Ovary (tissue), 9 donors: ENCODE results near the gene CPLX3. TPM values are rescaled to one million over a fixed set of nuclear protein-coding genes. Genes with fewer than 3 reads are reported as not detected.

Experiments used
- DNase-seq, 5 donors: peaks; one replicate each; pipeline ENCODE4 v3.0.0-alpha.2; 2019 to 2020
- H3K27ac ChIP-seq, 2 donors: fragments of 200-600 bp; one replicate each; pipeline versions ENCODE4 v1.5.1 to v1.8.0; 2019 to 2022
- H3K27me3 ChIP-seq: fragments of 200-600 bp; one replicate; pipeline ENCODE4 v1.8.0; 2022
- H3K36me3 ChIP-seq: fragments of 200-600 bp; sonication (generic); one replicate; pipeline ENCODE4 v1.5.1; 2019
- H3K4me1 ChIP-seq: one replicate; pipeline ENCODE4 v1.8.1; 2013; ENCODE audit warnings: mild to moderate bottlenecking, moderate library complexity; ENCODE audit not compliant: insufficient read depth
- H3K4me3 ChIP-seq: fragments of 200-600 bp; sonication (generic); one replicate; pipeline ENCODE4 v1.5.1; 2017
- H3K9me3 ChIP-seq, 2 donors: fragments of 200-600 bp in 1 of 2; sonication (generic) in 1 of 2; one replicate each; pipeline versions ENCODE4 v1.5.1 to v1.8.1; 2013 to 2019; ENCODE audit warnings: mild to moderate bottlenecking in 1 of 2, moderate library complexity in 1 of 2
- CTCF ChIP-seq, 3 donors: fragments of 450-650 bp in 2 of 3; fragments of 200-600 bp in 1 of 3; IDR thresholded peaks; one replicate each; pipeline versions ENCODE4 v1.5.1 to v1.8.0; 2016 to 2022; ENCODE audit warnings: antibody characterized with exemption in 3 of 3, mild to moderate bottlenecking in 1 of 3
- EP300 ChIP-seq: sonication (generic); formaldehyde crosslinking; IDR thresholded peaks from one replicate; pipeline ENCODE4 v1.6.1; 2017; ENCODE audit warnings: antibody characterized with exemption
- POLR2A ChIP-seq: fragments of 450-650 bp; IDR thresholded peaks from one replicate; pipeline ENCODE4 v1.6.1; 2017; ENCODE audit warnings: antibody characterized with exemption, mild to moderate bottlenecking, moderate library complexity
- WGBS, 3 donors: extraction: QIAGEN DNeasy Blood & Tissue Kit in 1 of 3; methylation state at CpG; one replicate each; pipeline versions ENCODE4 v1.1.5 to v1.1.7; 2013 to 2017; 5-methylcytosine and 5-hydroxymethylcytosine counted together
- intact Hi-C, 4 donors: fragments of 100-400 bp; cut with DNase I; formaldehyde crosslinking; loops; one replicate each; pipeline versions ENCODE4 v1.11.0 to v1.15.1; 2022 to 2023
- polyA plus RNA-seq, 2 donors: library from polyadenylated mRNA; stranded (reverse); fragments of 200-250 nt in 1 of 2; fragments of 350-450 nt in 1 of 2; fragmentation: Illumina TruSeq in 1 of 2; extraction: RNeasy Lipid Tissue Mini Kit (QIAGEN cat#74804) in 1 of 2; gene quantifications; one replicate each; pipeline ENCODE4 v1.2.3, GENCODE V29; 2013 to 2014
- total RNA-seq, 7 donors: library from RNA; depleted of rRNA in 2 of 7; stranded (reverse); fragments of >200 nt in 2 of 7; fragmentation: NEBNext Ultra II Directional in 3 of 7; extraction: Animal tissue kit (Norgen Biotek cat#: 25700) in 3 of 7; gene quantifications; one replicate each; pipeline versions ENCODE4 v1.1.0 to v1.2.4, GENCODE V29; 2016 to 2023
- donor health status: DM: no; HTN: no; CAD: no; lungs with moderate emphysema.
- donor health status: DM: no; HTN: no; CAD: no.
- donor health status: Bipolar disorder and iron deficiency.
- donor health status: DM: yes; HTN: yes; CAD: no.
- donor health status: DM: no; HTN: no; CAD: no.
- donor health status: DM: yes; HTN: yes; CAD: no.

The CPLX3 gene
- total and polyA plus RNA-seq, 9 donors = not detected

- Histone ChIP-seq H3K4me3 (no peak overlapping the region), H3K36me3 (no peaks in the 10 kb centered on the region), H3K9me3 (no peaks in the 10 kb centered on the region), H3K4me1 (no peaks in the 10 kb centered on the region), H3K27me3 (no peaks in the 10 kb centered on the region), H3K27ac (no peak overlapping the region)
- intact Hi-C loops = no loop called here
- no peak for DNase-seq
- TF ChIP-seq EP300 (no peak), CTCF (IDR thresholded peaks at IDR 0.05) (no peak), POLR2A (no peak)
- 95 to 97% (median 96%) methylated on average over 2 of the region's 2 CpGs for WGBS, 3 donors
These were observed 29.4 kb downstream of the CPLX3 start for GRCh38 chr15:74855857-74856256.

GRCh38 chr15:74856537-74856936 lies 30.1 kb downstream of the CPLX3 start:
- WGBS, 3 donors = 93 to 100% (median 100%) methylated on average over 1 of the region's 1 CpG
- H3K4me3 ChIP-seq = no peak overlapping the region
- H3K27ac ChIP-seq = no peak overlapping the region
- DNase-seq = no peak
- intact Hi-C loops = no loop called here
- no peaks in the 10 kb centered on the region for H3K4me1 ChIP-seq
- no peaks in the 10 kb centered on the region for H3K9me3 ChIP-seq
- H3K36me3 ChIP-seq = no peaks in the 10 kb centered on the region
- H3K27me3 ChIP-seq = no peaks in the 10 kb centered on the region
- TF ChIP-seq POLR2A = no peak
- TF ChIP-seq EP300 = no peak
- no peak for TF ChIP-seq CTCF (IDR thresholded peaks at IDR 0.05)

GRCh38 chr15:74857082-74857655 lies 30.7 kb downstream of the CPLX3 start:
- H3K27me3 ChIP-seq = no peaks in the 10 kb centered on the region
- intact Hi-C loops = no loop called here
- no peak for TF ChIP-seq CTCF (IDR thresholded peaks at IDR 0.05)
- no peak for TF ChIP-seq POLR2A
- TF ChIP-seq EP300 = no peak
- DNase-seq = no peak
- H3K4me1 ChIP-seq = no peaks in the 10 kb centered on the region
- WGBS, 3 donors = 83 to 88% (median 88%) methylated on average over 5 of the region's 5 CpGs
- no peak overlapping the region for H3K27ac ChIP-seq
- H3K4me3 ChIP-seq = no peak overlapping the region
- H3K9me3 ChIP-seq = no peaks in the 10 kb centered on the region
- no peaks in the 10 kb centered on the region for H3K36me3 ChIP-seq

GRCh38 chr15:74857671-74858368 lies 31.4 kb downstream of the CPLX3 start:
- Histone ChIP-seq H3K4me3 (no peak overlapping the region), H3K27me3 (no peaks in the 10 kb centered on the region), H3K9me3 (no peaks in the 10 kb centered on the region), H3K27ac (no peak overlapping the region), H3K36me3 (no peaks in the 10 kb centered on the region), H3K4me1 (no peaks in the 10 kb centered on the region)
- intact Hi-C loops = no loop called here
- DNase-seq = no peak
- WGBS, 3 donors = 72 to 78% (median 76%) methylated on average over 9 of the region's 9 CpGs
- TF ChIP-seq POLR2A (no peak), CTCF (IDR thresholded peaks at IDR 0.05) (no peak), EP300 (no peak)
